ENCODE measurements around the gene MAGI2. TPM values are rescaled to one million over a fixed set of nuclear protein-coding genes. Genes with fewer than 3 reads are reported as not detected.

MAGI2 gene
- total RNA-seq, 1 donor from 2014 or later = 10.7 TPM

DNA sequence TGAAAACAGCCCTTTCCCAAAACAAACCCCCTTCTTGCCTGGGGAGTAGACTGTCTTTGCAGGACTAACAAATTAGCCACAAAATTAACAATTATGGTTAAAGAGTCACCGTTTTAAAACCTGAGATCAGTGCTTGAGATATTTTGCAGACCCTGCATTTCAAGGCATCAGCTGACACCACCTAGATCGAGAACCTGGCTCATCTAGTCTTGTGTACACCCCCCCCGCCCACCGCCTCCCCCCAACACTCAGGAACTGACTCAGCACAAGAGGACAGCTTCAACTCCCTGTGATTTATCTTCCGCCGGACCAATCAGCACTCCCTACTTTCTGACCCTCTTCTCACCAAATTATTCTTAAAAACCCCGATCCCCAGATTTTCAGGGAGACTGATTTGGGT lies 917.8 kb downstream of the MAGI2 start:
- Mint-ChIP-seq H3K4me1 (ENCODE audit: unreplicated experiment) (no peaks in the 10 kb centered on the region), H3K27ac (ENCODE audit: unreplicated experiment) (no peak overlapping the region), H3K27me3 (ENCODE audit: unreplicated experiment) (no peaks in the 10 kb centered on the region), H3K4me3 (ENCODE audit: unreplicated experiment) (no peak overlapping the region), H3K36me3 (ENCODE audit: unreplicated experiment) (no peaks in the 10 kb centered on the region), H3K9me3 (ENCODE audit: unreplicated experiment) (peaks cover 19% of the 10 kb centered on the region)
- TF ChIP-seq, protein P1, sequence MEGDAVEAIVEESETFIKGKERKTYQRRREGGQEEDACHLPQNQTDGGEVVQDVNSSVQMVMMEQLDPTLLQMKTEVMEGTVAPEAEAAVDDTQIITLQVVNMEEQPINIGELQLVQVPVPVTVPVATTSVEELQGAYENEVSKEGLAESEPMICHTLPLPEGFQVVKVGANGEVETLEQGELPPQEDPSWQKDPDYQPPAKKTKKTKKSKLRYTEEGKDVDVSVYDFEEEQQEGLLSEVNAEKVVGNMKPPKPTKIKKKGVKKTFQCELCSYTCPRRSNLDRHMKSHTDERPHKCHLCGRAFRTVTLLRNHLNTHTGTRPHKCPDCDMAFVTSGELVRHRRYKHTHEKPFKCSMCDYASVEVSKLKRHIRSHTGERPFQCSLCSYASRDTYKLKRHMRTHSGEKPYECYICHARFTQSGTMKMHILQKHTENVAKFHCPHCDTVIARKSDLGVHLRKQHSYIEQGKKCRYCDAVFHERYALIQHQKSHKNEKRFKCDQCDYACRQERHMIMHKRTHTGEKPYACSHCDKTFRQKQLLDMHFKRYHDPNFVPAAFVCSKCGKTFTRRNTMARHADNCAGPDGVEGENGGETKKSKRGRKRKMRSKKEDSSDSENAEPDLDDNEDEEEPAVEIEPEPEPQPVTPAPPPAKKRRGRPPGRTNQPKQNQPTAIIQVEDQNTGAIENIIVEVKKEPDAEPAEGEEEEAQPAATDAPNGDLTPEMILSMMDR (IDR thresholded peaks at IDR 0.05) = no peak
- DNase-seq (ENCODE audit: extremely low spot score, unreplicated experiment) = no peak

DNA sequence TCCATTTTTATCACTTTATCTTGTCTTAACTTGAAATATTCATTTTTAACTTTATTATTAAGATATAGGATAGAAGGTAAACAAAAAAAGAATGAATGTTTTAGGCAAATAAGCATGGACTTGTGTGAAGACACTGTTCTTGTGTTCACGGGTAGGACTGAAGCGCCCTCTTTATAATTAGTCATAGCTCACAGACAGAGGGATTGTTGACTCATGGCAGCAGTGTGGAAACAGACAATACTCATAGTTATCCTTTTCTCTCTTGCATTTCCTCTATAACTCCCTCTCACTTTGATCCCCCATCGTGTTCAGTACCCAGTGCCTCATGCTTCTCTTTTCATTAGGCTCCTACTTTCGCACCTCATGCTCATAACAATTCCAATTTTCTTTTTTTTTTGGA lies 923.1 kb downstream of the MAGI2 start:
- H3K27ac Mint-ChIP-seq (ENCODE audit: unreplicated experiment) = no peak overlapping the region
- no peak overlapping the region for H3K4me3 Mint-ChIP-seq (ENCODE audit: unreplicated experiment)
- TF ChIP-seq, protein P1 (IDR thresholded peaks at IDR 0.05) = no peak
- H3K27me3 Mint-ChIP-seq (ENCODE audit: unreplicated experiment) = no peaks in the 10 kb centered on the region
- no peak for DNase-seq (ENCODE audit: extremely low spot score, unreplicated experiment)
- no peaks in the 10 kb centered on the region for H3K9me3 Mint-ChIP-seq (ENCODE audit: unreplicated experiment)
- H3K4me1 Mint-ChIP-seq (ENCODE audit: unreplicated experiment) = peaks cover 13% of the 10 kb centered on the region
- no peaks in the 10 kb centered on the region for H3K36me3 Mint-ChIP-seq (ENCODE audit: unreplicated experiment)

DNA sequence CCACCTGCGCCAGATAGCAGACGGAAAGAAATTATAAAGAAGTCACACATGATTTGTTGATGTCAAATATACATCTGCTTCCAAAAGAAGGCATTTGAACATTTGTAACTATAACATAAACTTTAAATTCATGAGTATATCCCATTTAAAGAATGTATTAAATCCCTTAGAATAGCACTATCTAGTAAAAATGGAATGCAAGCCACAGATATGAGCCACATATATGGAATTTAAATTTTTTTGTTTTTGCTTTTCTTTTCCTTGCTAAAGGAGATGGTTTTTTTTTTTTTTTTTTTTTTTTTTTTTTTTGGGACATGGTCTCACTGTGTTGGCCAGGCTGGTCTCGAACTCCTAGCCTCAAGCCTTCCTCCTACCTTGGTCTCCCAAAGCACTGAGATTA lies 924.1 kb downstream of the MAGI2 start:
- Mint-ChIP-seq H3K4me3 (ENCODE audit: unreplicated experiment) (no peak overlapping the region), H3K4me1 (ENCODE audit: unreplicated experiment) (peaks cover 13% of the 10 kb centered on the region), H3K27ac (ENCODE audit: unreplicated experiment) (no peak overlapping the region), H3K36me3 (ENCODE audit: unreplicated experiment) (no peaks in the 10 kb centered on the region), H3K9me3 (ENCODE audit: unreplicated experiment) (no peaks in the 10 kb centered on the region), H3K27me3 (ENCODE audit: unreplicated experiment) (no peaks in the 10 kb centered on the region)
- DNase-seq (ENCODE audit: extremely low spot score, unreplicated experiment) = no peak
- TF ChIP-seq, protein P1 (IDR thresholded peaks at IDR 0.05) = no peak

DNA sequence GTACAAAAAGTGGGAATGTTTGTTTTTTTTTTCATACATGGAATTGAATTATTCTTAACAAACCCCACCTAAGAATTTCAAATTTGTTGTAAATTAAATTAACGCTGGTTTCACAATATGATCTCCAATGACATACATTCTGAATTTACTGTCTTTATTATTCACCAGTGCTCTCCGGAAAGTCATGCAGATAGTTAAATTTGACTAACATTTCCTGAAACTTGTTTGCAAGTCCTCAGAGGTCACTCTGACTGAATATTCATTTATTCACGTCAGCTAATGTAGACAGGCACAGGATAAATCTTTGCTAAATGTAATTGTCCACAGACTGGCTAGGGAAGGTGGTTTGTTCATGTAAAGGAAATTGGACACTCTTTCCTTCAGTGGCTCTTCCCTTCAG lies 924.5 kb downstream of the MAGI2 start:
- Mint-ChIP-seq H3K4me1 (ENCODE audit: unreplicated experiment) (peaks cover 13% of the 10 kb centered on the region), H3K9me3 (ENCODE audit: unreplicated experiment) (no peaks in the 10 kb centered on the region), H3K4me3 (ENCODE audit: unreplicated experiment) (no peak overlapping the region), H3K36me3 (ENCODE audit: unreplicated experiment) (no peaks in the 10 kb centered on the region), H3K27ac (ENCODE audit: unreplicated experiment) (no peak overlapping the region), H3K27me3 (ENCODE audit: unreplicated experiment) (no peaks in the 10 kb centered on the region)
- TF ChIP-seq, protein P1 (IDR thresholded peaks at IDR 0.05) = no peak
- no peak for DNase-seq (ENCODE audit: extremely low spot score, unreplicated experiment)

DNA sequence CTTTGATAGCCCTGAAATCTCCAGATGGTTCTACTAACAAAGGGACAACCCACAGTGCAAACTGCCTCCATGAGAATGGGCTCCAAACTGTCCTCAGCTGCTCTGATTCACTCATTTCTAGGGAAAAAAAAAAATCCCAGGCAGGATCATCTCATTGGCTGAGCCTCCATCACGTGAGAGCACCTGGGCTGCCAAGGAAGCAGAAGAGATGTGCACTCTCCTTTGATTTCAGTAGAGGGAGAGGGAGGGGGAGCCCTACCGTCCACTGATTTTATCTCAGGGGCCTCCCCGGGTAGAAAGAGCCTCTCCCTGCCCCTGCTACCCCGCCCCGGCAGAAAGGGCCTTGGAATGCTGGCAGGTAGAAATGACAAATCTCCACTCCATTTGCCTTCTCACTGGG lies 929.5 kb downstream of the MAGI2 start:
- Mint-ChIP-seq H3K27ac (ENCODE audit: unreplicated experiment) (no peak overlapping the region), H3K4me1 (ENCODE audit: unreplicated experiment) (peaks cover 3% of the 10 kb centered on the region), H3K36me3 (ENCODE audit: unreplicated experiment) (no peaks in the 10 kb centered on the region), H3K4me3 (ENCODE audit: unreplicated experiment) (no peak overlapping the region), H3K9me3 (ENCODE audit: unreplicated experiment) (no peaks in the 10 kb centered on the region), H3K27me3 (ENCODE audit: unreplicated experiment) (no peaks in the 10 kb centered on the region)
- DNase-seq (ENCODE audit: extremely low spot score, unreplicated experiment) = no peak
- TF ChIP-seq, protein P1 (IDR thresholded peaks at IDR 0.05) = no peak

Measured in osteocyte (in vitro differentiated cells).